Peyer's patch (tissue), 4 donors: ENCODE measurements around the gene SPDYE3. TPM values are rescaled to one million over a fixed set of nuclear protein-coding genes. Genes with fewer than 3 reads are reported as not detected.
"Not testable (repeated sequence)": the region's sequence is repeated elsewhere in the genome, so short reads cannot be mapped to it uniquely, and the experiment has no call there.

Source experiments
- DNase-seq, 3 donors: peaks; one replicate each; pipeline ENCODE4 v3.0.0-alpha.2; 2017 to 2019
- H3K27ac ChIP-seq, 4 donors: fragments of 200-600 bp; sonication (generic); one replicate each; pipeline ENCODE4 v1.5.1; 2016 to 2019
- H3K27me3 ChIP-seq, 2 donors: fragments of 200-600 bp; sonication (generic); one replicate each; pipeline ENCODE4 v1.5.1; 2019
- H3K36me3 ChIP-seq, 3 donors: fragments of 200-600 bp; sonication (generic); one replicate each; pipeline ENCODE4 v1.5.1; 2016 to 2019
- H3K4me1 ChIP-seq, 4 donors: fragments of 200-600 bp; sonication (generic); one replicate each; pipeline ENCODE4 v1.5.1; 2016 to 2019
- H3K4me3 ChIP-seq, 4 donors: fragments of 200-600 bp; sonication (generic); 1 replicate in 3 of 4; 2 replicates in 1 of 4; pipeline ENCODE4 v1.5.1; 2016 to 2019; ENCODE audit warnings: mild to moderate bottlenecking in 1 of 4
- H3K9me3 ChIP-seq, 4 donors: fragments of 200-600 bp; sonication (generic); one replicate each; pipeline ENCODE4 v1.5.1; 2016 to 2019; ENCODE audit warnings: mild to moderate bottlenecking in 1 of 4
- total RNA-seq, 4 donors: library from RNA; depleted of rRNA; stranded (reverse); fragments of >200 nt; gene quantifications; one replicate each; pipeline ENCODE4 v1.1.0, GENCODE V29; 2016

Gene SPDYE3
- total RNA-seq, 4 donors from 2014 or later: not detected

DNA sequence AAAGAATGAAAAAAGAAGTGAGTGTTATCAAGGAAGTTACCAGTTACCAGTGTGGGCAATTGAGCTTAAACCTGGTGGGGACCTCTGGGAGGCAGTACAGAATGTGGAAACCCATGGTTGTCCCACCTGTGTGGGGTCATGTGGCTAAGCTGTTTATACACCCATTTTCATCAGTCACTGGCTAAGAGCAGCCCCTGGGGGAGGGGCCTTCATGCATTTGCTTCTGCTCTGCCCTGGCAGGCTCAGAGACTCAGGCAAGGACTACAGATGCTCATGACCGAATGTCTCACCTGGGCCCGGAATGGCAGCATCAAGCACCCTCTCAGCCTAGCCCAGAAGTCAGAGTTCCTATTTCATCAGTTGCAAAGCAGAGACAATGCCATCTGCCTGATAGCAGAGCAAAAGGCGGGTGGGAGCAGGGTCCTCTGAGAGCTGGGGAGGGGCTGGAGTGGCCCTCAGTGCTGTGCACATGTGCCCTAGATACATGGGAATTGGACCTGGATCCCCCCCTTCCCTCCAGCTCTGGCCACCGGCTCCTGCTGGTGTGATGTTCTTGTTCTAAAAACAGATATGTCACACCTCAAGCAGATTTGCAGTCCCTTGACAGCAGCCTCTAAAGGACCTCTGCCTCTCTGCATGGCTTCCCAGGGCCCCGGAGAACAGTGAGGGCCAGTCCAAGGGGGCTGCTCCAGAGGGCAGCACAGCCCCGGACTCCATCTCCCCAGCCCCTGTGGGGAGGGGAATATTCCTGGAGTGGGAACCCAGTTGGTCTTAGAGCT, 20.1 kb upstream of the SPDYE3 start:
- H3K4me3 ChIP-seq, H3K9me3 ChIP-seq, H3K4me1 ChIP-seq, H3K27ac ChIP-seq, H3K36me3 ChIP-seq, H3K27me3 ChIP-seq, DNase-seq: not testable (repeated sequence)

DNA sequence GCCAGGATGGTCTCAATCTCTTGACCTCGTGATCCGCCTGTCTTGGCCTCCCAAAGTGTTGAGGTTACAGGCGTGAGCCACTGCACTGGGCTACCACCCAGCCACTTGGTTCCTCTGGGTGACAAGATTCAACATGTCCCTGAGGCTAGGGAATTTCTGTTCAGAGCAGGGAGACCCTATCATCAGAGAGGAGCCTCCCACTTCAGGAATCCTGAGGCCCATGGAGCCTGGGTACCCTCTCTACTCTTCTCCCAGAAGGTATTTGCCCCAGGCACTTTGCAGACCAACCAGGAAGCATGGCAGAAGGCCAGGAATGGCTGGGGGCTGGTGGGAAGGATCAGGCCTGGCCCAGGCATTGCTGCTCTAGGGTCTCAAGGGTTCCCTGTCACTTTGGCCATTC, 19.2 kb upstream of the SPDYE3 start:
- not testable (repeated sequence) for H3K4me1 ChIP-seq, DNase-seq, H3K36me3 ChIP-seq, H3K27me3 ChIP-seq, H3K27ac ChIP-seq, H3K9me3 ChIP-seq, H3K4me3 ChIP-seq

- H3K36me3 ChIP-seq, H3K27me3 ChIP-seq, H3K27ac ChIP-seq, H3K9me3 ChIP-seq, DNase-seq, H3K4me3 ChIP-seq, H3K4me1 ChIP-seq: not testable (repeated sequence)
Measured at GRCh38 chr7:100292162-100292561, 15.3 kb upstream of the SPDYE3 start.

DNA sequence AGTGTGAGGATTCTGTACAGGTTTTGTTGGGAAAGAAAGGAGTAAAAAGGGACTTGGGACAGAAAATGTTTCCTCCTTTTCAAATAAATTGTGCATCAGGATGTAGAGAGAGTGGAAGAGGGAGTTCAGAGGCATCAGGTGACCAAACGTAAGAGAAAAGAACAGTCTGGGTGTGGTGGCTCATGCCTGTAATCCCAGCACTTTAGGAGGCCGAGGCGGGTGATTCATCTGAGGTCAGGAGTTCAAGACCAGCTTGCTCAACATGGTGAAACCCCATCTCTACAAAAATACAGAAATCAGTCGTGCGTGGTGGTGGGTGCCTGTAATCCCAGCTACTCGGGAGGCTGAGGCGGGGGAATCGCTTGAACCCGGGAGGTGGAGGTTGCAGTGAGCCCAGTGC, 12.2 kb upstream of the SPDYE3 start:
- H3K27me3 ChIP-seq, H3K4me3 ChIP-seq, H3K9me3 ChIP-seq, H3K36me3 ChIP-seq, H3K4me1 ChIP-seq, H3K27ac ChIP-seq, DNase-seq: not testable (repeated sequence)

DNA sequence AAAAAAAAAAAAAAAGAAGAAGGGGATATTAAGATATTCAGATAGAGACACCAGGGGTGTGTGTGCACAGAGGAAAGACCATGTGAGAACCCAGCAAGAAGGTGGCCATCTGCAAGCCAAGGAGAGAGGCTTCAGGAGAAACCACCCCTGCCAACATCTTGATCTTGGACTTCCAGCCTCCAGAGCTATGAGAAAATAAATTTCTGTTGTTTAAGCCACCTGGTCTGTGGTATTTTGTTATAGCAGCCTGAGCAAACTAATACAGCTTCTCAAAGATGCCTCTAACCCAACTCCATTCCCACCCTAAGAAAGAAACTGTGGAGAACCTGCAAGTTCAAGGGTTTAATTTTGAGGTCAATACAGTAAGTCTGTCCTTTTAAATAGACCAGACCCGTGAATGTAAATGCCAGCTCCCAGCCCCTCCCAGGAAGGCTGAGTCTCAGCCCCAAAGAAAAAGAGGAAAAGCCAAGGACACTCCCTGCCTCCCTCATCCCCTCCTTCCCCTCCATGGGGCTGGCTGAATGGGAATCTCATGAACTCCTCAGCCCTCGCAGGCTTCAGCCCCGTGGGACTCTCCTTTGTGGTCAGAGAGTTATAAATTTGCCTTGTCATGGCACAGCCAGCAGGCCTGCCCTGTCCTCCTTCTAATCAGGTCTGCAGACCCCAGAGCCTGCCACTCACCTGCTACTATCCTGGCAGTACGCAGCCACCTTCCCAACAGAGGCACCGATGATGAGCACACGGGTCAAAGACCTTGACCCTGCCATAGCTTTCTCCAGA, 9.5 kb upstream of the SPDYE3 start:
- H3K36me3 ChIP-seq, DNase-seq, H3K4me1 ChIP-seq, H3K27me3 ChIP-seq, H3K4me3 ChIP-seq, H3K27ac ChIP-seq, H3K9me3 ChIP-seq: not testable (repeated sequence)

- H3K27me3 ChIP-seq, H3K36me3 ChIP-seq, H3K27ac ChIP-seq, H3K4me3 ChIP-seq, DNase-seq, H3K4me1 ChIP-seq, H3K9me3 ChIP-seq: not testable (repeated sequence)
Measured at GRCh38 chr7:100298632-100298895, 8.9 kb upstream of the SPDYE3 start.

- not testable (repeated sequence) for H3K27me3 ChIP-seq, H3K36me3 ChIP-seq, H3K9me3 ChIP-seq, H3K27ac ChIP-seq, DNase-seq, H3K4me1 ChIP-seq, H3K4me3 ChIP-seq
Measured at GRCh38 chr7:100304526-100304925, 3.0 kb upstream of the SPDYE3 start.

DNA sequence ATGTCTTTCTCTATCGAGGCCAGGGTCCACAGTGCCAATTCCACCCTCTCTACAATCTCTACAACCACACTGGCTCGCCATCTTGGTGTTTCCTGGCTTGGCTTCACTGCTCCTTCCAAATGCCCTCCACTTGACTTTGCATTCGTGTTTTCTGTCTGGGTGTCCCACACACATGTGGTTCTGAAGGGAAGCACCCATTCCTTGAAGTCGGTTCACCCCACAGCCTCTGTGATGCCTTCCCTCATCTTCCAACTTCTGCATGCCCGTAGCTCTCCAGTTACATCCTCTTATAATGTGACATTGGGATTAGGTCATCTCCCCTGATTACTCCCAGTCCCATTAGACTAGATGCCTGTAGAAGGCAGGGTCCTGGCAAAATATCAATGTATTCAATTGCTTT, 10.8 kb downstream of the SPDYE3 start:
- H3K9me3 ChIP-seq: not testable (repeated sequence)

GRCh38 chr7:100321648-100322047, 14.1 kb downstream of the SPDYE3 start:
- H3K36me3 ChIP-seq, H3K27me3 ChIP-seq, H3K4me3 ChIP-seq, H3K4me1 ChIP-seq, H3K27ac ChIP-seq, DNase-seq, H3K9me3 ChIP-seq: not testable (repeated sequence)

More for the DNA sequence above, 10.8 kb downstream of the SPDYE3 start:
- not testable (repeated sequence) for DNase-seq, H3K27me3 ChIP-seq, H3K27ac ChIP-seq, H3K36me3 ChIP-seq, H3K4me3 ChIP-seq, H3K4me1 ChIP-seq

GRCh38 chr7:100324194-100324593, 16.7 kb downstream of the SPDYE3 start:
- H3K9me3 ChIP-seq, H3K4me1 ChIP-seq, H3K36me3 ChIP-seq, H3K27me3 ChIP-seq, H3K27ac ChIP-seq, DNase-seq, H3K4me3 ChIP-seq: not testable (repeated sequence)

GRCh38 chr7:100325671-100326070, 18.2 kb downstream of the SPDYE3 start:
- H3K27ac ChIP-seq, H3K4me3 ChIP-seq, H3K9me3 ChIP-seq, H3K4me1 ChIP-seq, H3K27me3 ChIP-seq, H3K36me3 ChIP-seq, DNase-seq: not testable (repeated sequence)

DNA sequence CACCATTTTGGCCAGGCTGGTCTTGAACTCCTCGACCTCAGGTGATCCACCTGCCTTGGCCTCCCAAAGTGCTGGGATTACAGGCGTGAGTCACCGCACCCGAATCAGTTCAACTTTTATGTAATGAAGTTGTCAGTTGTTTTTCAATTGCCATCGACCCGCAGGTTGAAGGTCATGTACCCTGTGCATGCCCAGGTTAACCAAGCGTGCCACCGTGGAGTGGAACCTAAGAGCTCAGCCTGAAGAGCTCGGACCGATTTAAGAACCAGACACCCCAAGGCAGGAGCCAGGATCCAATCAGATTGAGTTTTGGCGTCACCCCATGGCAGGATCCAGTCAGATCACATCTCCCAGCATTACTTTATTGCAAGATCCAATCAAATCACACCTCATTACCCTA, 19.4 kb downstream of the SPDYE3 start:
- H3K27ac ChIP-seq, H3K4me3 ChIP-seq, DNase-seq, H3K9me3 ChIP-seq, H3K4me1 ChIP-seq, H3K36me3 ChIP-seq, H3K27me3 ChIP-seq: not testable (repeated sequence)
